ENCODE results near the gene HEBP2.
"Not testable (repeated sequence)": the region's sequence is repeated elsewhere in the genome, so short reads cannot be mapped to it uniquely, and the experiment has no call there.

The HEBP2 gene

DNA sequence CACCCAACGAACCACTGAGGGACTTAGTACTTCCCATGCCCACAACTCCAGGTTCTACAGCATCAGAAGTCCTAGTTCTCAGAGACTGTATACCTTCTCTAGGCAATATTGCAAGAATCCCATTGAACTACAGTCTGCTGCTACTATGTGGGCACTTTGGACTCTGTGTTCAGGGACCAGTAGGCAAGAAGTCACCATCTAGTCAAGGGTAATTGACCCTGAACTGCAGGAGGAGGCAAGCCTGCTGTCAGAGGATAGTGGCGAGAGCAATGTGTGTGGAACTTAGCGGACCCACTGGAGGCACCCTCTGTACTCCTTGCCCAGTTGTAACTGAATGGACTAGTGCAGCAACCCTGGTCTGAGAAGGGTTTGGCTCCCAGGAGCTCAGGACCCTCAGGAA is 15.7 kb downstream of the HEBP2 start:
- Histone ChIP-seq H3K4me3 (ENCODE audit: low read length) (no peak overlapping the region), H3K4me1 (ENCODE audit: control insufficient read depth, insufficient read depth, low read length) (peaks cover 4% of the 10 kb centered on the region), H3K9me3 (ENCODE audit: control insufficient read depth, low read length) (no peaks in the 10 kb centered on the region), H3K36me3 (ENCODE audit: control insufficient read depth, insufficient read depth, low read length) (no peaks in the 10 kb centered on the region), H3K9ac (ENCODE audit: low read length) (no peak overlapping the region), H3K27me3 (ENCODE audit: control insufficient read depth, insufficient read depth, low read length) (no peaks in the 10 kb centered on the region)

DNA sequence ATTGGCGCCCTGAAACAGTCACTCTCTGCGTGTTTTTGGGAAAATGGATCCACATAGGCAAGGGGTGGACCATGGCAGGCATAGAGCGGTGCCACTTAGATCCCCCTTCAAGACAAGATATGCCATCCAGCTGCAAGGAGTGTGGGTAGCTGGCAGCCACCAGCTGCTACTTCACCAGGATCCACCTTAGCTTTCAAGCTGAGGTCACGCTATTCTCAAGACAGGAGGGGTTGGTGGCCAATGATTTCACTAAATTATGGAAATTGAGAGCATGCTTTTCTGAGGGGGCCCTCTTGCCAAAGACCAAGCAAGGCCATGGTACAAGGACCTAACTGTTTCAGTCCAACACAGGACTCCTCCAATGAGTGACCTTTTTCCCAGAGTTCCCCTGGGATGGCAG is 16.3 kb downstream of the HEBP2 start:
- H3K9me3 ChIP-seq (ENCODE audit: control insufficient read depth, low read length) = no peaks in the 10 kb centered on the region
- no peaks in the 10 kb centered on the region for H3K27me3 ChIP-seq (ENCODE audit: control insufficient read depth, insufficient read depth, low read length)
- no peak overlapping the region for H3K4me3 ChIP-seq (ENCODE audit: low read length)
- H3K36me3 ChIP-seq (ENCODE audit: control insufficient read depth, insufficient read depth, low read length) = no peaks in the 10 kb centered on the region
- H3K4me1 ChIP-seq (ENCODE audit: control insufficient read depth, insufficient read depth, low read length) = peaks cover 4% of the 10 kb centered on the region
- H3K9ac ChIP-seq (ENCODE audit: low read length) = no peak overlapping the region

DNA sequence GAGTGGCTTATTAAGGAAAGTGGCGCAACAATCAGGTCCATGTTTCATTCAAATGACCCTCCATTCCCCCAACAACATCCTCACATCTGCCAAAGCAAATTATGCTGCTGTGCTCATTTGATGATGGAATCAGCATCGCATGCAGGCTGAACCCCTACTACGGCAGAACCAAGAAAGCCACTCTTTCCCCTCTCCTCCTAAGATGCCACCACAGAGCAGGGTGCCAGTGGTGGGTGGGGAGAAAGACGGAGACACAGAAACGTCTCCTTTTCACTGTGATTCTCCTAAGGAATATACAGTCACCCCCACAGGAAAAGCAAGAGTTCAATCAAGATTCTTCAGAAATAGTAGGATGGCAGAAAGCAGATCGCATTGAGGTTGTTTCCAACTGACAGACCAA is 17.1 kb downstream of the HEBP2 start:
- H3K9ac ChIP-seq (ENCODE audit: low read length) = no peak overlapping the region
- peaks cover 4% of the 10 kb centered on the region for H3K4me1 ChIP-seq (ENCODE audit: control insufficient read depth, insufficient read depth, low read length)
- no peaks in the 10 kb centered on the region for H3K36me3 ChIP-seq (ENCODE audit: control insufficient read depth, insufficient read depth, low read length)
- H3K9me3 ChIP-seq (ENCODE audit: control insufficient read depth, low read length) = no peaks in the 10 kb centered on the region
- H3K27me3 ChIP-seq (ENCODE audit: control insufficient read depth, insufficient read depth, low read length) = no peaks in the 10 kb centered on the region
- H3K4me3 ChIP-seq (ENCODE audit: low read length) = no peak overlapping the region

DNA sequence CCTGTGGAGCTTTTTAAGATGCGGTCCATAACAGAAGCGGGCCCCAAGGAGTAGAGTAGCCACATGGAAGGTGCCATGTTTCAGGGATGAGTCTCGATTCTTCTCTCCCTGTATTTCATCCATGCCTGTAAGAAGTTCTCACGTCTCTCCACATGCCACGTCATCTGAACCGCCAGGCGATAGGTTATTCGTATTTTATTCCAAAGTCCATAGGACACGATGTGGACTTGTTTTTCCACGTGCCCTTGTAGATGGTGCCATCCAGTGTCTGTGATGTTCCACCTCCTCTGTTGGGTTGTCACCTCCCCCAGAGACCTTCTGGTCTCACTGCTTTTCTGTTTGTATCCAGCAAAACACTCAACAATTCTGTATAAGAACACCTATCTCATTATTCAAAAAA is 17.6 kb downstream of the HEBP2 start:
- Histone ChIP-seq H3K27me3 (ENCODE audit: control insufficient read depth, insufficient read depth, low read length) (no peaks in the 10 kb centered on the region), H3K4me1 (ENCODE audit: control insufficient read depth, insufficient read depth, low read length) (peaks cover 4% of the 10 kb centered on the region), H3K4me3 (ENCODE audit: low read length) (no peak overlapping the region), H3K9me3 (ENCODE audit: control insufficient read depth, low read length) (no peaks in the 10 kb centered on the region), H3K9ac (ENCODE audit: low read length) (no peak overlapping the region), H3K36me3 (ENCODE audit: control insufficient read depth, insufficient read depth, low read length) (no peaks in the 10 kb centered on the region)

DNA sequence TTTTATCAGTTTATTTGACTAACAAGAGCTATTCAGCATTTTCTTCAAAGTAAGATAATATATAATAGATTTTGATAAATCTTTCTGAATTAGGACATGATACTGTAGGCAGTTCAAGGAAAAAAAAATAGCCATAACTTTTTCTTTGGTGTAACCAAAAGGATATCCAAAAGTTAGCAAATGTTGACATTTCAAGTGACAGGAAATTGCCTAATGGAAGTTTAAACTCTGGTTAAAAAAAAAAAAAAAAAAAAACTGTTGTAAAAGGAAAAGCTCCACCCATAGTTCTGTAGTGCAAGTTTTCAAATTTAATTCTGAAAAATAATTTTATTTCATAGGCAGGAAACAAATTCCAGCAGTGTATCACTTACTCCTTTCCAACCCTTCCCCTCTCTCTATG is 18.8 kb downstream of the HEBP2 start:
- H3K4me1 ChIP-seq (ENCODE audit: control insufficient read depth, insufficient read depth, low read length) = peaks cover 4% of the 10 kb centered on the region
- no peak overlapping the region for H3K9ac ChIP-seq (ENCODE audit: low read length)
- H3K36me3 ChIP-seq (ENCODE audit: control insufficient read depth, insufficient read depth, low read length) = no peaks in the 10 kb centered on the region
- no peak overlapping the region for H3K4me3 ChIP-seq (ENCODE audit: low read length)
- no peaks in the 10 kb centered on the region for H3K27me3 ChIP-seq (ENCODE audit: control insufficient read depth, insufficient read depth, low read length)
- H3K9me3 ChIP-seq (ENCODE audit: control insufficient read depth, low read length) = no peaks in the 10 kb centered on the region

DNA sequence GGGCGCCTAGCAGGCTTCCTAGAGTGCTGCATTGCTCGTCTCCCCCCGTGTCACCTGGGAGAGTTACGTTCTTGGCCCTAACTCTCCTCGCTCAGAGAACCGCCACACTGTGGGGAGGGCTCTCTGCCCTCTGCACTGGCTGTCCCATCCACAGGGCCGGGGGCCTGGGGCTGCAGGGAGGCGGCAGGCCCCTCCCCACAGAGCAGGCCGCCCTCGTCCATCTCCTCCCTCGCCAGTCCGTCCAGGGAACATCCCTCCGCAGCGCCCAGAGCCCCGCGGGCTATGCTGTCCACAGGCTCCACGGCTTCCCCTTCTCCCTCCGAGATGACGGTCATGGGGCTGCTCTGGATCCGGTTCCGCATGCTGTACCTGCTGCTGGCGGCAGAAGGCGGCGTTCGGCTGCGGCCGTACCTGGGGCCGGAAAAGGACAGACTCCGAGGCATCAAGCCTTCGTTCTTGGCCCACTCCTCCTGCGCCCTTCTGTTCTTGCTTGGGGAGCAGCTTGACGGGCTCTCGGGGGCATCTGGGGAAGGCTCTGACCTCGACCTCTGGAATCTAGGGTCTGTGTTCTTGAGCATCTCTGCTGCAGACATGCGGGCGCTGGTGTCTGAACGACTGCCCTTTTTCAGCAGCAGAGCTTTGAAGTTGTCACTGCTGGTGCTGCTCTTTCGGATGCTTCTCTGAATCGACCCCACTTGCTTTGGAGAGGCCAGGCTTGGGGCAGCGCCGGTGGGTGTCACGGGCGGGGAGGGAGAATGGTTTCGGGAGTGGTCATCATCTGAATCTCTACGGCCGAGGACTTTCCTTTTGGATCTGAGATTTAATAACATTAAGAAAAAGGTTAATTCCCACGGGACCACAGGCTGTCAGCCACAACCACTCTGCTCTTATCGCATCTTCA is 20.2 kb downstream of the HEBP2 start:
- Histone ChIP-seq H3K27me3 (ENCODE audit: control insufficient read depth, insufficient read depth, low read length) (no peaks in the 10 kb centered on the region), H3K4me3 (ENCODE audit: low read length) (no peak overlapping the region), H3K4me1 (ENCODE audit: control insufficient read depth, insufficient read depth, low read length) (peaks cover 7% of the 10 kb centered on the region), H3K36me3 (ENCODE audit: control insufficient read depth, insufficient read depth, low read length) (no peaks in the 10 kb centered on the region), H3K9ac (ENCODE audit: low read length) (no peak overlapping the region), H3K9me3 (ENCODE audit: control insufficient read depth, low read length) (no peaks in the 10 kb centered on the region)

DNA sequence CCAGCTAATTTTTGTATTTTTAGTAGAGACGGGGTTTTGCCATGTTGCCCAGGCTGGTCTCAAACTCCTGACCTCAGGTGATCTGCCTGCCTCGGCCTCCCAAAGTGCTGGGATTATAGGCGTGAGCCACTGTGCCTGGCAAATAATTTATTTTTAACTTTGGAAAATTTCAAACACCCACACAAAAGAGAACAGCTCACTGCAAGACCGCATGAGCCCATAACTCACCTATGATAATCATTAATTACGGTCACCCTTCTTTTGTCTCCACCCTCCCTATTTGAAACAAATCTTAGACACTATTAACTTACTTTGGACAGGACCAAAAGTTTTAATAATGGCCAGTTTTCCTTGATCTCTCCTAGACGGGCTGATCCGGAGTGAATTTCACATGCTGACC is 21.2 kb downstream of the HEBP2 start:
- H3K4me3 ChIP-seq (ENCODE audit: low read length); H3K4me1 ChIP-seq (ENCODE audit: control insufficient read depth, insufficient read depth, low read length); H3K36me3 ChIP-seq (ENCODE audit: control insufficient read depth, insufficient read depth, low read length); H3K27me3 ChIP-seq (ENCODE audit: control insufficient read depth, insufficient read depth, low read length); H3K9me3 ChIP-seq (ENCODE audit: control insufficient read depth, low read length); H3K9ac ChIP-seq (ENCODE audit: low read length): not testable (repeated sequence)

DNA sequence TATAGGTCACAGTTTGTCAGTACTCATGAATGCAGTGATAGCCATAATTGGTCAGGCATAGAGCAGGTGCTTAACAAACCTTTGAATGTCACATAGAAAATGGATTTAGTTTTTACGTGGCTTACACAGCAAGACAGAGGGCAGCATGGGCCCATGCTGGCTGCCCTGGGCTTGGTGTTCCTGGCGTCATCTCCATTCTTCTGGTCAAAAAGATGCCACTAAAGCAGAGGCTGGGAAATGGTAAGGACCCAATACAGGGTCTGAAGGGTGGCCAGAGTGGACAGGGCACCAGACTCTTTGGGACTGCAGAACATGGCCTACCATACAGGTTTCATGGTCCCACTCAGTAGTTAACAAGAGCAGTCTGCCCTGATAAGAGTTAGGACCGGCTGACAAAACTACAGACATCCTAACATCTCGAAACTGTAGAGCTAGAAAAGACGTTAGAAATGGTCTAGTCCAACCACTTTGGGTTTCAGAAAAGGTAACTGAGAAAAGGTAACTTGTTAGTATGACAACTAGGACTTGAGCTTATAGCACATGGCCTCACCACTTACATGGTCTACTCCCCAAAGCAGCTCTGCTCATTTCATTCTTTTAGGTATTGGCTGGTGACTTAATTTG is 22.6 kb downstream of the HEBP2 start:
- Histone ChIP-seq H3K27me3 (ENCODE audit: control insufficient read depth, insufficient read depth, low read length) (no peaks in the 10 kb centered on the region), H3K4me1 (ENCODE audit: control insufficient read depth, insufficient read depth, low read length) (peaks cover 10% of the 10 kb centered on the region), H3K9ac (ENCODE audit: low read length) (no peak overlapping the region), H3K9me3 (ENCODE audit: control insufficient read depth, low read length) (no peaks in the 10 kb centered on the region), H3K4me3 (ENCODE audit: low read length) (no peak overlapping the region), H3K36me3 (ENCODE audit: control insufficient read depth, insufficient read depth, low read length) (no peaks in the 10 kb centered on the region)

DNA sequence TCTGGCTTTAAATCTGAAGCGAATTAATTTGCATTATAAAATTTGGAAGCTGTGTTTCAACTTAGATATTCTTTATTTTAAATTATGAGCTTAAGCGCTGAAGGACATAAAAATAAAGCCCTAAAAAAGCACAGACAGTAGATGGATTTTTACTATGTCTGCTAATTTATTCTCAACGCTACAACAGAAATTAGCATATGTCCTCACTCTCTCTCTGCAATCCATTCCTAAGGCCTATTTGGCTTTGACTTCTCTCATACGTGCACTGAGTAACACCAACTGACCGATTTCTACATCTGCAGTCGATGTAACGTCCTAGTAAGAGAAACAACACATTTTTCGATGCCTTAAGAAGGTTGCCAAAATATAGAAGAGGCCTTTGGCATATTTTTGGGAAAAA is 23.7 kb downstream of the HEBP2 start:
- no peaks in the 10 kb centered on the region for H3K27me3 ChIP-seq (ENCODE audit: control insufficient read depth, insufficient read depth, low read length)
- no peaks in the 10 kb centered on the region for H3K36me3 ChIP-seq (ENCODE audit: control insufficient read depth, insufficient read depth, low read length)
- no peak overlapping the region for H3K4me3 ChIP-seq (ENCODE audit: low read length)
- peaks cover 10% of the 10 kb centered on the region for H3K4me1 ChIP-seq (ENCODE audit: control insufficient read depth, insufficient read depth, low read length)
- no peak overlapping the region for H3K9ac ChIP-seq (ENCODE audit: low read length)
- H3K9me3 ChIP-seq (ENCODE audit: control insufficient read depth, low read length) = no peaks in the 10 kb centered on the region

DNA sequence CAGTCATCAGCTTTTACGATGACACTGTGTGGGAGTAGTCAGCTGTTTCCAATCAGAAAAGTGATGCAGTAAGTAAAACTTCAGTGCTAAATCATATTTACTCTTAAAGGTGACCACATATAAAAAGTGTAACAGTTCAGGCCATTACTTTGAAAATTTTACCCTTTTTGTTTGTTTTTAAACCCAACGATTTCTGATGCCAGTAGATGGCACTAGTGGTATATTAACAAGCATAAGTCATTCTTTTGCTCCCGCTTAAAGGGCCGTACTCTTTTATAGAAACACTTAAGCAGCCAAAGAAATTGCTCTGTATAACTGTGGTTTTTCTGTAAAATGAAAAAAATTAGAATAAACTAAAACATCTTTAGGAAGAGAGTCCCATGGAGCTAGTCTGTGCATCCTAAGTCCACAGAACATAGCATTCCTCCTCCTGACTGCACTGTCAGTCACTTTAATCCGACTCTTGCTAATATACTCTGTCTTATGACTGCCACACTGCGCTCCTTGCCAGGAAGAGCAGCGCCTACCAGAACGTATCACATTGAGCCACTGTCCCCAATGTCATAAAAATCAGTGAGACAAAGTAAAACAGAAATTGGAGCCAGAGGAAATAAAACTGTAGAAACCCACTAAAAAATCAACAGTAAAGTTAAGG is 25.0 kb downstream of the HEBP2 start:
- no peak overlapping the region for H3K4me3 ChIP-seq (ENCODE audit: low read length)
- H3K9me3 ChIP-seq (ENCODE audit: control insufficient read depth, low read length) = no peaks in the 10 kb centered on the region
- peaks cover 6% of the 10 kb centered on the region for H3K4me1 ChIP-seq (ENCODE audit: control insufficient read depth, insufficient read depth, low read length)
- no peaks in the 10 kb centered on the region for H3K36me3 ChIP-seq (ENCODE audit: control insufficient read depth, insufficient read depth, low read length)
- H3K27me3 ChIP-seq (ENCODE audit: control insufficient read depth, insufficient read depth, low read length) = no peaks in the 10 kb centered on the region
- H3K9ac ChIP-seq (ENCODE audit: low read length) = no peak overlapping the region

DNA sequence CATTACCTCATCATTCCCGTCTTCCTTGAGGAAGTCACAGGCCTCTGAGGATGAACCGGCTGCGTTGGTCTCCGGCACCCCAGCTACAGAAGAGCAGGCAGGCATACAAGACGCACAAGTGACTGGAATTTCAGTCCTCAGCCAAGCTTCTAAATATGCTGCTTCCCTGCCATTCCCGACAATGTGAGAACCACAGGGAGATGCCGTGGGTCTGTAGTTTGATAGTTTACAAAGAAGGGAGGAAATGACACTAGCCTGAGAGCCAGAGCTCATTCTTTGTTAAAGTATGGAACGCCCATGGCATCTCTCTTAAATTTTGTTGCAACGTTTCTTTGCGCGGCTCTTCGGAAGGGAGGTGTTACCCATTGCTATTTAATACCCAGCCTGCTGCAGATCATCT is 25.7 kb downstream of the HEBP2 start:
- no peaks in the 10 kb centered on the region for H3K27me3 ChIP-seq (ENCODE audit: control insufficient read depth, insufficient read depth, low read length)
- H3K4me3 ChIP-seq (ENCODE audit: low read length) = no peak overlapping the region
- H3K4me1 ChIP-seq (ENCODE audit: control insufficient read depth, insufficient read depth, low read length) = peaks cover 6% of the 10 kb centered on the region
- no peaks in the 10 kb centered on the region for H3K36me3 ChIP-seq (ENCODE audit: control insufficient read depth, insufficient read depth, low read length)
- H3K9me3 ChIP-seq (ENCODE audit: control insufficient read depth, low read length) = no peaks in the 10 kb centered on the region
- H3K9ac ChIP-seq (ENCODE audit: low read length) = no peak overlapping the region
